Osteocyte (in vitro differentiated cells): ENCODE results near the gene PLTP. TPM values are rescaled to one million over a fixed set of nuclear protein-coding genes. Genes with fewer than 3 reads are reported as not detected.

Experiments used
- DNase-seq: peaks from one replicate; pipeline ENCODE4 v3.0.0; 2021; ENCODE audit warnings: mixed read lengths; ENCODE audit not compliant: unreplicated experiment; ENCODE audit errors: extremely low spot score
- H3K27ac Mint-ChIP-seq: one replicate; pipeline ENCODE4 v1.8.0; 2021; ENCODE audit warnings: mild to moderate bottlenecking, mixed read lengths; ENCODE audit not compliant: unreplicated experiment
- H3K27me3 Mint-ChIP-seq: one replicate; pipeline ENCODE4 v1.8.0; 2021; ENCODE audit warnings: mixed read lengths; ENCODE audit not compliant: unreplicated experiment
- H3K36me3 Mint-ChIP-seq: one replicate; pipeline ENCODE4 v1.8.0; 2021; ENCODE audit warnings: mixed read lengths; ENCODE audit not compliant: unreplicated experiment
- H3K4me1 Mint-ChIP-seq: one replicate; pipeline ENCODE4 v1.8.0; 2021; ENCODE audit warnings: mixed read lengths; ENCODE audit not compliant: unreplicated experiment
- H3K4me3 Mint-ChIP-seq: one replicate; pipeline ENCODE4 v1.8.0; 2021; ENCODE audit warnings: mild to moderate bottlenecking, moderate library complexity, mixed read lengths; ENCODE audit not compliant: unreplicated experiment
- H3K9me3 Mint-ChIP-seq: one replicate; pipeline ENCODE4 v1.8.0; 2021; ENCODE audit warnings: mixed read lengths; ENCODE audit not compliant: unreplicated experiment
- total RNA-seq: library from RNA; stranded (reverse); gene quantifications from 2 replicates; pipeline ENCODE4 v1.2.1, GENCODE V29; 2021
- TF ChIP-seq, protein P1 (sequence below): fragments of 200-600 bp; sonication (generic); IDR thresholded peaks from 2 replicates; pipeline ENCODE4 v1.5.0; 2021; ENCODE audit warnings: antibody characterized with exemption, mild to moderate bottlenecking, moderate library complexity

Gene PLTP
- total RNA-seq, 1 donor from 2014 or later = 195 TPM

DNA sequence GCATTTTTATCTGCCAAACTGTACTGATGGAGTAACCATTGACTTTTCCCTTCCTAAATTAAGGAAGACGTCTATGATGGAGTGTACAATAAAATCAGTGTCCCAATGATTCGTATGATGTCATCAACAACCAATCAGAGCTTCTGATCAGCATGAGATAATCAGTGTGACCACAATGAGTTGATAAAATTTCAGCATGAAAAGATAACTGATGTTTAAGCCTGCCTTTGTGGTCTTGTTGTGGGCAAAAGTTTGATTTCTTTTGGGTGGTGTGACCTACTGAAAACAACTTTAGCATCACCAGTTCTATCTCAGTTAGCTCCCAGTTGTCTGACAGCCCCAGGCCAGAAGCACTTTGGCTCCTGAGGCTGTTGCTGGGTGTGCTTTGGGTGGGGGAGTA lies 25.8 kb upstream of the PLTP start:
- Mint-ChIP-seq H3K4me3 (no peak overlapping the region), H3K36me3 (peaks cover 18% of the 10 kb centered on the region), H3K9me3 (no peaks in the 10 kb centered on the region), H3K27me3 (no peaks in the 10 kb centered on the region), H3K27ac (no peak overlapping the region), H3K4me1 (peaks cover 15% of the 10 kb centered on the region)
- no peak for DNase-seq
- TF ChIP-seq, protein P1, sequence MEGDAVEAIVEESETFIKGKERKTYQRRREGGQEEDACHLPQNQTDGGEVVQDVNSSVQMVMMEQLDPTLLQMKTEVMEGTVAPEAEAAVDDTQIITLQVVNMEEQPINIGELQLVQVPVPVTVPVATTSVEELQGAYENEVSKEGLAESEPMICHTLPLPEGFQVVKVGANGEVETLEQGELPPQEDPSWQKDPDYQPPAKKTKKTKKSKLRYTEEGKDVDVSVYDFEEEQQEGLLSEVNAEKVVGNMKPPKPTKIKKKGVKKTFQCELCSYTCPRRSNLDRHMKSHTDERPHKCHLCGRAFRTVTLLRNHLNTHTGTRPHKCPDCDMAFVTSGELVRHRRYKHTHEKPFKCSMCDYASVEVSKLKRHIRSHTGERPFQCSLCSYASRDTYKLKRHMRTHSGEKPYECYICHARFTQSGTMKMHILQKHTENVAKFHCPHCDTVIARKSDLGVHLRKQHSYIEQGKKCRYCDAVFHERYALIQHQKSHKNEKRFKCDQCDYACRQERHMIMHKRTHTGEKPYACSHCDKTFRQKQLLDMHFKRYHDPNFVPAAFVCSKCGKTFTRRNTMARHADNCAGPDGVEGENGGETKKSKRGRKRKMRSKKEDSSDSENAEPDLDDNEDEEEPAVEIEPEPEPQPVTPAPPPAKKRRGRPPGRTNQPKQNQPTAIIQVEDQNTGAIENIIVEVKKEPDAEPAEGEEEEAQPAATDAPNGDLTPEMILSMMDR = no peak

DNA sequence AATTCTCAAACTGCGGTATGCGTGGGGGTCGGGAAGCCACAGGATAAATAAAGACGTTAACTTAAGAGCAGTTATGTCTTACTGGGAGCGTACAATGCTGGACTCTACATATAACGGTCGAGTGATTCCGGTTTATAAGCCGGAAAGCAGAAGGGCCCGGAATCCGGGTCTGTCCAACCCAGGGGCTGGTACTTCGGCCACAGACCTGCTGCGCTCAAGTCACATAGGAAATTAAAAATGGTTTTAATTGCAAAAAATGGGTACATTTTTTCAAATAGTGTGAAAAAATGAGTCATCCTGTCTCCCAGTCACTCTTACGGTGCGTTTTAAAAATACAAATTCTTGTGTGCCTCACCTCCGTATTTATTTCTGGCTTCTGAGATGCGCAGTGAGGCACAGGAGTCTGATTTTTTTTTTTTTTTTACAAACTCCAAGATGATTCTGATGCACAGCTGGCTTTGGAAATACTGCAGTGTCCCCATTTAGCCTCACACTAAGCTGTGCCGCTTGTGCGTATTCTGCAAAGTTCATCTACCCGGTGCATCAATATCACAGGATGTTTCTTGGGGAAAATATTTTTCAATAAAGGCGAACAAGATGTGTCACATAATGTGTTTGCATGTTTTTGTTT lies 23.6 kb upstream of the PLTP start:
- Mint-ChIP-seq H3K27me3 (no peaks in the 10 kb centered on the region), H3K27ac (peak overlapping the region; percentile 93), H3K36me3 (peaks cover 18% of the 10 kb centered on the region), H3K9me3 (no peaks in the 10 kb centered on the region), H3K4me3 (peak overlapping the region; percentile 85), H3K4me1 (peaks cover 18% of the 10 kb centered on the region)
- DNase-seq = no peak
- TF ChIP-seq, protein P1 = no peak

DNA sequence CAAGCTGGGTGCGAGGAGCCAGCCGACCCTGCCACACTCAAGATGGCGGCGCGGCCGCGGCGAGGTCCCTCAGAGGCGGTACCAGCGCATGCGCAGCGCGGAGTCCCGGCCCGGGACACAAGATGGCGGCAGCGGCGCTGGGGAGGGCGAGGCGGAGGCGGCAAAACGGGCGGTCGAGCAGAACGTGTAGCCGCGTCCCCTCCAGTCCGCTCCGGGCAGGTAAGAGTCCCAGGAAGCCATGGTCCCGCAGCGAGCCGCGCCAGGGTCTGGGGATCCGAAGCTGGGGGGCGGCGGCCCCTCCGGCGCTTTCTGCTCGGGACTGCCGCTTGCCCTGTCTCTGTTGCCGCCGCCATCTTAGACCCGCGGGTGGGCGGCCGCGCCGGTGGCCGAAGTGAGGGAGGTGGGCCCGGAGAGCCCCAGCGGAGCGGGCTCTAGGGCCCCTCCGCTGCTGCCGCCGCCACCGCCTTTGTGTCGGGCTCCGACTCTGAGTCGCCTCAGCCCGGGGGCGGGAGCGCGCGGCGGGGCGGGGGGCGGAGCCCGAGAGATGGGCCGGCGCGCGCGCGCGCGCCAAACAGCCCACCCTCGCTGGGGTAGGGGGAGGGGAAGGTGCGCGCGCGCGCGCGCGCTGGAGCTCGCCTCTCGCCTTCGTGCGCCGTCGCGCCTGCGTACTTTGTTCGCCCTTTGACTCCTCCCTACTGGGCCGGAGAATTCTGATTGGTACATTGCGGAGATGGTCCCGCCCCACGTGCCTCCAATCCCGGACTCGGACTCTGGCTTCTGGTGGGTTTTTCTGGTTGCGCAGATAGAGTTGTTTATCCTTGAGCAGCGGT lies 22.8 kb upstream of the PLTP start, which contains the start of gene PCIF1:
Gene PCIF1, plus strand, starts transcription at position 98 of the 830 bp plus-strand sequence. CDS start 4,317 bp downstream, outside the sequence.
- peak within 1 kb of the TSS; percentile 97 for H3K4me3 Mint-ChIP-seq
- peaks cover 13% of the 10 kb centered on the region for H3K36me3 Mint-ChIP-seq
- H3K27me3 Mint-ChIP-seq = no peaks in the 10 kb centered on the region
- DNase-seq = peak; percentile 99
- H3K27ac Mint-ChIP-seq = peak within 1 kb of the TSS; percentile 97
- H3K4me1 Mint-ChIP-seq = peaks cover 18% of the 10 kb centered on the region
- TF ChIP-seq, protein P1 = no peak
- no peaks in the 10 kb centered on the region for H3K9me3 Mint-ChIP-seq

DNA sequence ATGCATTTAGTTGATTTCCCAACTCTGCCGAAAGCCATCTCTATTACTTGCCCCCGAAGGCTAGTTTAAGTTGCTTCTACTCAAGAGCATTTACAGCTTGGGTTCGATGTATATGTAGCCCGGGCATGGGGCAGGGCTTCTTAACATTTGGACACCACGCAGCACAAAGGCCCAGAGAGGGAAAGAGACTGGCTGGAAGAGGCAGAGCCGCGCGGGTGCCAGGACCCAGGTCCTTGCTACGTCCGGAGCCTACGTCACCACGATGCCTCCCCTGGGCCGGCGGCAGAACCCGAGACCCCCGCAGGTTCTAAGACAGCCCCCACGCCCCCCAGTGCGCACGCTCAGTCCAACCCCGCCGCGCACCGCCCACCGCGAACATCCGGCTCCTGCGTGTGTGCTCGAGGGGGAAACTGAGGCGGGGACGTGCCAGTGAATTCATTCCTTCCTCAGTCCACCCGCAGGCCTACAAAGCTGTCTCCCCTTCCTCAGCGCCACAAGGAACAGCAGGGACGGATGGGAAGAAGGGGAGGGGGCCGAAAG lies 22.2 kb upstream of the PLTP start:
- TF ChIP-seq, protein P1 = no peak
- no peaks in the 10 kb centered on the region for H3K9me3 Mint-ChIP-seq
- DNase-seq = no peak
- peak overlapping the region; percentile 97 for H3K27ac Mint-ChIP-seq
- peaks cover 18% of the 10 kb centered on the region for H3K4me1 Mint-ChIP-seq
- H3K4me3 Mint-ChIP-seq = peak overlapping the region; percentile 97
- peaks cover 6% of the 10 kb centered on the region for H3K36me3 Mint-ChIP-seq
- H3K27me3 Mint-ChIP-seq = no peaks in the 10 kb centered on the region
